GM12872 (cell line): ENCODE measurements around the gene SNUPN.

Experiments used
- TF ChIP-seq, protein P1 (sequence below): IDR thresholded peaks from 3 replicates; pipeline ENCODE4 v1.5.1; 2011; ENCODE audit warnings: low read depth, mild to moderate bottlenecking, low read length, moderate library complexity; ENCODE audit not compliant: insufficient read depth

The SNUPN gene

DNA sequence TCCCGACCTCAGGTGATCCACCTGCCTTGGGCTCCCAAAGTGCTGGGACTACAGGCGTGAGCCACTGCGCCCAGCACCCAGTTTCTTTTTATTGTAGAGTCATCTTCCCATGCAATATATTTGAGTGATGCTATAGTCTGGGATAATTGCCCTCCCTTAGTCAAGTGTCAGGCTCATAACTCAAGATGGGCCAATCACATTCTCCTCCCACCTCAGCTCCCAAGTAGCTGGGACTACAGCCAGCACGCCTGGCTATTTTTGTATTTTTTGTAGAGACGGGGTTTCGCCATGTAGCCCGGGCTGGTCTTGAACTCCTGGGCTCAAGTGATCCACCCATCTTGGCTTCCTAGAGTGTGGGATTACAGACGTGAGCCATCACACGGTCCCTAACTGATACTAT is 31.2 kb downstream of the SNUPN start:
- TF ChIP-seq, protein P1, sequence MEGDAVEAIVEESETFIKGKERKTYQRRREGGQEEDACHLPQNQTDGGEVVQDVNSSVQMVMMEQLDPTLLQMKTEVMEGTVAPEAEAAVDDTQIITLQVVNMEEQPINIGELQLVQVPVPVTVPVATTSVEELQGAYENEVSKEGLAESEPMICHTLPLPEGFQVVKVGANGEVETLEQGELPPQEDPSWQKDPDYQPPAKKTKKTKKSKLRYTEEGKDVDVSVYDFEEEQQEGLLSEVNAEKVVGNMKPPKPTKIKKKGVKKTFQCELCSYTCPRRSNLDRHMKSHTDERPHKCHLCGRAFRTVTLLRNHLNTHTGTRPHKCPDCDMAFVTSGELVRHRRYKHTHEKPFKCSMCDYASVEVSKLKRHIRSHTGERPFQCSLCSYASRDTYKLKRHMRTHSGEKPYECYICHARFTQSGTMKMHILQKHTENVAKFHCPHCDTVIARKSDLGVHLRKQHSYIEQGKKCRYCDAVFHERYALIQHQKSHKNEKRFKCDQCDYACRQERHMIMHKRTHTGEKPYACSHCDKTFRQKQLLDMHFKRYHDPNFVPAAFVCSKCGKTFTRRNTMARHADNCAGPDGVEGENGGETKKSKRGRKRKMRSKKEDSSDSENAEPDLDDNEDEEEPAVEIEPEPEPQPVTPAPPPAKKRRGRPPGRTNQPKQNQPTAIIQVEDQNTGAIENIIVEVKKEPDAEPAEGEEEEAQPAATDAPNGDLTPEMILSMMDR = no peak

DNA sequence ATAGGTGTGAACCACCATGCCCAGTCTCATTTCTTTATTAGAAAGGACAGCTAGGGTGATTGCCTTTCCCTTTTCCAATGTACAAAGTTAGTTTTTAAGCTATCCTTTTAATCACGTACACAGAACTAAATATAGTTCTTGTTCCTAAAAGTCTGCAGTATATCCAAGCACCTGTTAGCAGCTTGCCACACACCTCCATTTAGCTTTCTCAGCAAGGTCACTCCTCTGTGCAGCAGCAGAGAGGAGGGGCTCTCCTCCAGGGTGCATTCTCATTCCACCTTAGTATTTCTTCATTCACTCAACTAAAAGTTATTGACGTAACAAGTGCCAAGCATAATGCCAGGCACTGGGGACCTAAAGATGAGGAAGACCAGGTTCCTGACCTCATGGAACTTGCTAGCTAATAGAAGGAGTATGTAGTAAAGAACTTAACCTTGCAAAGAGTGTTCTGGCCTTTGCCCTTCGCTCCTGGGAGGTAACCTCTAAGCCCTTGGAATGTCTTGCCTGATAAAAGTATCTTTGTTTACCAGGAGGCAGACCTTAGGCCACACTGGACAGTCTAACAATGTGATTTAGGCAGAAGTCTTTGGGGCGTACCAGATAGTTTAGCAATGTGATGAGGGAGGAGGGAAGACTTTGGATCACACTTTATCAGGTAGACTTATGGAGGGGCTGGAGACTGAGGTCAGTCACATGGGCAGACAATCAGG is 33.7 kb downstream of the SNUPN start:
- TF ChIP-seq, protein P1 = no peak

DNA sequence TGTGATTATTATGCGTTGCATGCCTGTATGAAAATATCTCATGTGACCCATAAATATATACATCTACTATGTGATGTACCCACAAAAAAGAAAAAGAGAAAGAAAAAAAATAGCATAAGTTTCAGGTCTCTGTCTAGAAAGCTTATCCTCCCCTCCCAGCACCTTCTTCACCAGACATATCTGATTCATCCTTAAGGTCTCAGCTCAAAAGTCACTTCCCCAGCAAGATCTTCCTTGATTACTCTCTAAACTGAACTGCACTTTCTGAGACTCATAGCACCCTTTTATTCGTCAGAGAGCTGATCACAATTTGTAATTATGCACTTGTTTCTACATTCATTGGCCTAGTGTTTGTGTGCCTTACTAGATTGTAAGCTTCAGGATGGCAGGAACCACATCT is 35.3 kb downstream of the SNUPN start:
- TF ChIP-seq, protein P1 = no peak

DNA sequence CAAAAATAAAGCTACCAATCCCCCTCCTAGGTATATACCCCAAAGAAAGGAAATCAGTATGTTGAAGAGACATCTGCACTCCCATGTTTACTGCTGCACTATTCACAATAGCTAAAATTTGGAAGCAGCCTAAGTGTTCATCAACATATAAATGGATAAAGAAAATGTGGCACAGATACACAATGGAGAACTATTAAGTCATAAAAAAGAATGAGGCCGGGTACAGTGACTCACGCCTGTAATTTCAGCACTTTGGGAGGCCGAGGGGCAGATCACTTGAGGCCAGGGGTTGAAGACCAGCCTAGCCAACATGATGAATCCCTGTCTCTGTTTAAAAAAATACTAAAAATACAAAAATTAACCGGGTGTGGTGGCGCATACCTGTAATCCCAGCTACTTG is 36.5 kb downstream of the SNUPN start:
- TF ChIP-seq, protein P1 = no peak

DNA sequence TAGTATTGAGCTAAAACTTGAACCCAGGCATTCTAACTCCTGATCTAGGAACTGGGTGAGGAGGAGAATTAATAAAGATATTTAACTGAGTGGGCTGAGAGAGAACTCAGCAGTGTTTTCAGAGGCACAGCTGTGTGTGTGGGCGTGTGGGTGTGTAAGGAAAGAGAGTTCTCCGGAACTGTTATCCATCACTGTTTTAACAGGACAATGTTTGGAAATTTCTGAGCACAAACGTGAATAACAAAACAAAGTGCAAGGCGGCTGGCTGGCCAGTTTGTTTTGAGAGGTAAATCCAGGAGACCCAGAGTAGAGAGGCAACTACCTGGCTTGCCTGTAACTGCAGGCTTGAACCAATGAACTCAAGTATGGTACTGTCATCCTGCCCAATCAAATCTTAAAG is 41.4 kb downstream of the SNUPN start:
- TF ChIP-seq, protein P1 = no peak

DNA sequence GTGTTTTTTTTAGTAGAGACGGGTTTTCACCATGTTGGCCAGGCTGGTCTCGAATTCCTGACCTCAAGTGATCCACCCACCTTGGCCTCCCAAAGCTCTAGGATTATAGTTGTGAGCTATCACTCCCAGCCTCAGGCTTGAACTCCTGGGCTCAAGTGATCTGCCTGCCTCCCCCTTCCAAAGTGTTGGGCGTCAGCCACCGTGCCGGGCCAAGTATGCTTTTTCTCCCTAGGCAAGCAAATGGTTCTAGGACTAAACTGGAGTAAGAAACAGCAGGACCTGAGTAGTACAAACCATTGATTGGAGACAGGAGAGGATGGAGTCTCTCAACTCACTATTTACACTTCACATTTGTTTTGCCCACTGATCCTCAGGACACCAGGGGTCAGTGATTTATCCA is 41.8 kb downstream of the SNUPN start:
- TF ChIP-seq, protein P1 = no peak

DNA sequence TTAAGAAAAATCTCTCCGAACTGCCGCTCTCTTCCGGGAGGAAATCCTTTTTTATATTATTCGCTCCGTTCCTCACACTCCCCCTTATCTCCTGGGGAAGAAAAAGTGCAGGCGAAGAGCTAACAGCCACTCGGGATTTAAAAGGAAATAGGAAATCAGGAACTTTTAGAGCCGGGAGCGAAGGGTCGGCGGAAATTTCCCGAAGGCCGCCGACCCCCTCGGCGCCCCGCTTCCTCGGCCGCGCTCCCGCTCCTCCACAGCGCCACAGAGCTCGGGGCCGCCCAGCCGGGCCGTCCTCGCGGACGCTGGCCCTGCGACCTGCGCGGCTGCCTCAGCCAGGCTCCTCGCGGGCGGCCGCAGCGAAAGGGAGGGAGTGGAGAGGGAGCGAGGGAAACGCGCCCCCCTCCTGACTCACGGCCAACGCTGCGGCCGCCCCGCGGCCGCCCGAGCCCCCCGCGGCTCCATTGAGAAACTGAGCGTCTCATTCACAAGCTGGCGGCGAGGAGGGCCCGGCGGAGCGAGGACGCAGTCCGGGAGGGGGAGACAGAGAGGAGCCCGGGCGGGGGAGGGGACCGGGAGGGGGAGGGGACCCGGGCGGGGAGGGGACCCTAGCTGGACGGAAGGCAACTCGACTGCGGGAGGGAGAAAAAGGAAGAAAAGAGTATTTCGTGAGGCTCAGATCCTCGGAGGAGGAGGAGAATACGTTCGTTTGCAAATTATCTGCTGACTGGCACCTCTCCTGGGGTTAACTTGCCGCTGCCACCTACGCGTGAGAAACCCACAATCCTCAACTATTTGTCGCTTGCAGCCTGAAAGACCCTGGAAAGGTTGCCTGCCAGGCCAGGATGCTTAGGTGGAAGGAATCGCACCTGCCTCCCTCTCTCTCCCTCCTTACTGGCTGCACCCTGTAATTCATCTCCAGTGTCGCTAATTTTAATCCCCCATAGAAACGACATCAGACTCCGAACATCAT is 46.3 kb downstream of the SNUPN start, which contains the start of gene PTPN9:
Gene PTPN9, minus strand, starts transcription at position 368 of the 973 bp plus-strand sequence. CDS start 539 bp downstream, outside the sequence.
- TF ChIP-seq, protein P1 = peak; percentile 39; the same call in 1 of the 3 replicates
